ENCODE data around the gene DPP6.
"Not testable (repeated sequence)": the region's sequence is repeated elsewhere in the genome, so short reads cannot be mapped to it uniquely, and the experiment has no call there.

DNA sequence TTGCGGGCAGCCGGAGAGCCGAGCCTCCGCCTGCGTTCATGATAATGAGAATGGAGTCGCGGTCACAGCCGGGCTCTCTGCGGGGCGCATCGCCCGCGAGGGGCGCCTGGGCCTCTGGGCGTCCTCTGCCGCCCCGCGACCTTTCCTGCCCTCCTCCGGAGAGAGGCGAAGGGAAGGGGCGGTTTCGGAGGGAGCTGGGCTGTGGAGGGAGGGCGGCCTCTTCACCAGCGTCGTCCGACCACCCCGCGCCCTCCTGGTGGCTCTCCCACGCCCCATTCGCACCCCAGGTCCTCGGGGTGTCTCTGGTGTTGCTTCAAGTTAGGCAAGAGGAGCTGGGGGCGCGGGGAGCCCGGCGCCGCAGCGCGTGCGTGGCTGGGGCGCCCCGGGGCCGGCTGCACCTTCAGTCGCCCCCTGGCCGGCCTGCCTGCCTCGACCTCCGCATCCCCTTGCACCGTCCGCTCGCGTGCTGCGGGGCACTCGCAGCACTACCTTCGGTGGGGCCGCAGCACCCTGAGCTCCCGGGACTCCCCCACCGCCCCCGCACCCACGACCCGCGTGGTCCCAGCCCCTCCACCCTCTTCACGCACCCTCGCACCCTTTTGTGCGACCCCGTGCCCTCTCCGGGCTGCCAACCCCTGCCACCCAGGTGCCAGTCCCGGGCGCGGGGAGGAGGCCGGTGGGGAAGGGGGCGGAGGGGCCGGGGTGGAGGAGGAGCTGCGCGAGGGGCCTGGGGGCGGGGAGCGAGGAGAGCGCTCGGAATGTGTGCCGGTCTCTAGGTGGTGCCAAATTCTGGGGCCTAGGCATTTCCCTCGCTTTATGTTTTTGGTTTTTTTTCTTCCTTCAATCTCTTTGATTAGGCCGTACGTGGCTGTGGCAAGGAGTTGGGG is at the start of gene DPP6:
- TF ChIP-seq, protein P1, sequence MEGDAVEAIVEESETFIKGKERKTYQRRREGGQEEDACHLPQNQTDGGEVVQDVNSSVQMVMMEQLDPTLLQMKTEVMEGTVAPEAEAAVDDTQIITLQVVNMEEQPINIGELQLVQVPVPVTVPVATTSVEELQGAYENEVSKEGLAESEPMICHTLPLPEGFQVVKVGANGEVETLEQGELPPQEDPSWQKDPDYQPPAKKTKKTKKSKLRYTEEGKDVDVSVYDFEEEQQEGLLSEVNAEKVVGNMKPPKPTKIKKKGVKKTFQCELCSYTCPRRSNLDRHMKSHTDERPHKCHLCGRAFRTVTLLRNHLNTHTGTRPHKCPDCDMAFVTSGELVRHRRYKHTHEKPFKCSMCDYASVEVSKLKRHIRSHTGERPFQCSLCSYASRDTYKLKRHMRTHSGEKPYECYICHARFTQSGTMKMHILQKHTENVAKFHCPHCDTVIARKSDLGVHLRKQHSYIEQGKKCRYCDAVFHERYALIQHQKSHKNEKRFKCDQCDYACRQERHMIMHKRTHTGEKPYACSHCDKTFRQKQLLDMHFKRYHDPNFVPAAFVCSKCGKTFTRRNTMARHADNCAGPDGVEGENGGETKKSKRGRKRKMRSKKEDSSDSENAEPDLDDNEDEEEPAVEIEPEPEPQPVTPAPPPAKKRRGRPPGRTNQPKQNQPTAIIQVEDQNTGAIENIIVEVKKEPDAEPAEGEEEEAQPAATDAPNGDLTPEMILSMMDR (IDR thresholded peaks at IDR 0.05; ENCODE audit: insufficient read depth, low read depth, low read length) = not testable (repeated sequence)
- TF ChIP-seq EZH2 (IDR thresholded peaks at IDR 0.05; ENCODE audit: insufficient read depth, low read length) = not testable (repeated sequence)
